Activated CD4-positive, CD25-positive, alpha-beta regulatory T cell treated with anti-CD3 and anti-CD28 coated beads, Interleukin-2, amount 50 U/mL, for 72 hours (primary cell): Measurements from ENCODE around the gene HAUS8.

Experiments used
- DNase-seq: peaks from one replicate; pipeline ENCODE4 v3.0.0; 2021

The HAUS8 gene

DNA sequence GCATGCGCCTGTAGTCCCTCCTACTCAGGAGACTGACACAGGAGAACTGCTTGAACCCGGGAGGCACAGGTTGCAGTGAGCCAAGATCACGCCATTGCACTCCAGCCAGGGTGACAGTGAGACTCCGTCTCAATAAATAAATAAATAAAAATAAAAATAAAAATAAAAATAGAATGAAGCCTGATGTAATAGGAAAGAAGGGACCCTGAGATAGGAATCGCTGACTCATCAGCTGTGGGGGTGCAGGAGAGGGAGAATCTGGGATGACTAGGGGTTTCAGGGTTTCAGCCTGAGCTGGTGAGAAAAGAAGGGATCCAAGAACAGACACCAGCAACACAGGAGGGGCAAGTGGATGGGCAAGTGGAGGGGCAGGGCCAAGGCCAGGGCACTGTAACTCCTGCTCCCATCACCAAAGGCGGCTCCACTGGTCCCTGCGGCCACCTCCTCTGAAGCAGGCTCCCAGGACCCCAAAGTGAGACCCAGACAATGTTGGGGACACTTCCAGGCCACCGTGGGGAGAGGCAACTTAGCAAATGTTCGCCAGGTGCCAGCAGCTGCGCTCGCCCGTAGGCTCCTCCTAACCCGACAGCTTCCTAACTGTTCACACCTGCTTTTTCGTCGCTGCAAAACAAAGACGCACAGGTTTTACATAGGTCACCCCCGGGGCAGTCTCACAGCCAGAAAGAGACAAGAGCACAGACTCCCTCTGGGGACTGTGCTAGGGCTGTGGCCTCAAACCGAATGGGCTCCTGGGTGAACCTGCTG, 1.2 kb downstream of the HAUS8 start:
- no peak for DNase-seq

DNA sequence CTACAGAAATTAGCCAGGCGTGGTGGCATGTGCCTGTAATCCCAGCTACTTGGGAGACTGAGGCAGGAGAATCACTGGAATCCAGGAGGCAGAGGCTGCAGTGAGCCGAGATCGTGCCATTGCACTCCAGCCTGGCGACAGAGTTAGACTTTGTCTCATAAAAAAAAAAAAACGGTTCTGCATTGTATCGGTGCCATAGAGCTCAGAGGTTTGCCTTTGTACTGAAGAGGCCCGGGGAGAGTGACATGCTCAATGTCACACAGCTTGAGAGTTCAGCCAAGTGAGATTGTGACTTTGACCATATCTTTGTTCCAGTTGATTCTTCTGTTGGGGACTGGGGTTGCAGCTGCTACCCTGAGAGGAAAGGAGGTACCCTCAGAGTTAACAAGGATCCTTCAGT, 4.3 kb downstream of the HAUS8 start:
- no peak for DNase-seq

DNA sequence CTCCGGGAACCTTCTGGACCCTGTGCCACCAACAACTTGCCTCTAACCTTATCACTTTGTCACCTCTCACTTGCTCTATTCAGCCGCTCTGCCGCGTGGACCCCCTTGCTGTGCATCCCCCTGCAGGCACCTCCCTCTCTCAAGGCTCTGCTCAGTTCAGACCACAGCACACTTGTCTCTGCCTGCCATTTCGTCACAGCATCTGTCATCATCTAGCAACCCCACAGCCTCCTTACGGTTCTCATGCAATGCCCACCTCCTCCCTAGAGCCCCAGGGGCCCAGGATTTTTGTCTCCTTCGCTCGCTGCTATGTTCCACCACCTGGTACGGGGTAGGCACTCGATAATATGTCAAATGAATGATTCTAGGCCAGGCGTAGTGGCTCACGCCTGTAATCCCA, 4.8 kb downstream of the HAUS8 start:
- no peak for DNase-seq

DNA sequence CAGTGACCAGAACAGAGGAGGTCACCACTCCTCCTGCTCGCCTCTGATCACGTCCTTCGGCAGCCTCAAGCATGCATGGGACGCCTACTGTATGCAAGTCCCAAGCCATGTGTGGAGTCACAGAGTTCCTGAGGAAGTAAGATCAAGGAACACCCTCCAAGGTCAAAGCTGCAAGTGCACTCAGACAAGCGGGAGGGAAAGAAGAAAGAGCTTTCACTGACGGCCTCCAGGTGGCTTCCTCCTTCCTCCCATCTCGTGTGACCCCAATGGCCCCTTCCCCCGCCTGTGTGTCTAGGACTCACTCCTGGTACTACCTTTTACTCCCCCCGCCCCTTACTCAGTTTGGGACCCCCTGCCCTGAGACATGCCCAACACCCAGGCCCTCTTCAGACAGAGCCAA, 6.1 kb downstream of the HAUS8 start:
- no peak for DNase-seq

DNA sequence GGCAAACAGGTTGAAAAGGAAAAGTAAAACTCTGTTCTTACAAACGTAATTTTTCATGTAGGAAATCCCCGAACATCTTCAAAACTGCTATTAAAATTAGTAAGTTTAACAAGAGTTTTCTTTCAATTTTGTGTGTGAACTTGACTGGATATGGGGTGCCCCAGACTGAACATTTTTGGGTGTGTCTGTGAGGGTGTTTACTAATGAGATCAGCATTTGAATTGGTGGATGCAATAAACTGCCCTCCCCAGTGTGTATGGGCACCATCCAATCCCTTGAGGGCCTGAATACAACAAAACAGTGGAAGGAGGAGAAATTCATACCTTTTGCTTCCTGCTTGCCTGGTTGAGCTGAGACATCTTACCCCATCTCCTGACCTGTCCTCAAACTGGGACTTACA, 11.8 kb downstream of the HAUS8 start:
- DNase-seq, result no peak

DNA sequence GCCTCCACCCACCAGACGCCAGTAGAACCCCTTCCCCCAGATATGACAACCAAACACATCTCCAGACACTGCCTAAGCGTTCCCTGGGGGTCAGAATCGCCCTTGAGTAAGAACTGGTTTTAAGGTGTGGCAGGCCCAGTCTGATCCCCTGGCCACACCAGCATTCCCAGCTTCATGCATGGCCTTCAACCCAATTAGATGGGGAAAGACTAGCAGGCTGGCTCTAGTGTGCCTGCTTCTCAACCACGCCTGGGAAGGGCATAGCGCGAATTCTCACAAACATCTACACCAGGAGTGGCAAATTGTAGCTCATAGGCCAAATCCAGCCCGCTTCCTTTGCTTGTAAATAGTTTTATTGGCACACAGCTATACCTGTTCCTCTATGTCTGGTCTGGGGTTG, 13.6 kb downstream of the HAUS8 start:
- no peak for DNase-seq

DNA sequence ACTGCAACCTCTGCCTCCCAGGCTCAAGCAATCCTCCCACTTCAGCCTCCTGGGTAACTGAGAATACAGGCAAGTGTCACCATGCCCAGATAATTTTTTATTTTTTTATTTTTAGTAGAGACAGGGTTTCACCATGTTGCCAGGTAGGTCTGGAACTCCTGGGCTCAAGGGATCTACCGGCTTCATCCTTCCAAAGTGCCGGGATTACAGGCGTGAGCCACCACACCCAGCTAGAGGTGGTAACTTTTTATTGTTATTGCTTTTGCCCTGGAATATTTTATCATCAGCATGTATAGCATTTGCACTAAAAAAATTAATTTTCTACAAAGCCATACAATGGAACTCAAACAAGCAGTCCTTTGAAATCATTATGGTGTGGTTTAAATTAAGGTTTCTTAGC, 14.0 kb downstream of the HAUS8 start:
- DNase-seq, result no peak

DNA sequence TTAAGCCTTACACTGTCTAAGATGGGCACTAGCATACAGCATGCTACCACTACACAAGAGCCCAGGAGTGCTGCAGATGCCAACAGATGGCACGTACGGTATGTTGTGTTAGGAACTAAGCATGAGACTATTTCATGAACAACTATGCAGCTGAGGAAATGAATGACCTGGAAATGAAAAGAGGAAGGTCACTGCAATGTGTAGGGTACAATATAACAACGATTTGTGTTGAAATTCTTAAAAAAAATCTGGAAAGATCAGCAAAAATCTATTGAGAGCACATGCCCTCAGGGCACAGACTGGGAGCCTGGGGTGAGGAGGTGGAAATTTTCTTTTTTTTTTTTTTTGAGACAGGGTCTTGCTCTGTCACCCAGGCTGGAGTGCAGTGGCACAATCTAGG, 14.4 kb downstream of the HAUS8 start:
- no peak for DNase-seq

DNA sequence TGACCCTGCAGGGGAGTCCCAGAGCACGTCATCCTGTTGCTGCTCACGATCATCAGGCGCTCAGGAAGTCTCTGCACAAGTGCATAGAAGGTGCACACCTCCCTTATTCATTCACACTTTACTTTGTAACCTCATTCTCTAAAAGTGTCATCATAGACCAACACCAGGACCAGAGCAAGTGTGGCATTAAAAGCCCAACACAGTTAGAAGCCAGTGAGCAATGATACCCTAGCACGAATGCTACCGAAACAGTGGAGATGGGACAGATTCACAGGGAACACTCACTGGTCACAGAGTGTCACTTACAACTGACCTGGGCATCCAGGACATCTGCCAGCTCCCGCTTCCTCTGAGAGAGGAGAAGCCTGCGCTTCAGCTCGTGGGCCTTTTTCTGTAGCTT, 17.0 kb downstream of the HAUS8 start:
- no peak for DNase-seq

DNA sequence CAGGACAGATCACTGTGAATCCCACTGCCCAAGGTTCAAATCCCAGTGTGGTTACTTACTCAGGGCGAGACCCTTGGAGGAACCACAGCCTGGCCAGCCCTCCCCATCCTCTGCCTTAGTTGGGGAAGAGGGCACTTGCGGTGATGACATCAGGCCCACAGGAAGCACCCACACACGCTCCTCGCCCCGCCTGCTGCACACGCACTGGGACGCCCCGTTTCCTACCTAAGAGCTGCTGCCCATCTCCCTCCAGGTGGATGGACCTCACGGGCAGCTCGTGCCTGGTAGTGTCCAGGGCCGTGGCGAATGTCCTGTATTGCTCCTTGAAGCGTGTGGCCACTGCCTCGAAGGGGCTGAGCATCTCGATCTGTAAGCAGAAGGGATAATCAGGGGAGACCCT, 19.6 kb downstream of the HAUS8 start:
- no peak for DNase-seq

DNA sequence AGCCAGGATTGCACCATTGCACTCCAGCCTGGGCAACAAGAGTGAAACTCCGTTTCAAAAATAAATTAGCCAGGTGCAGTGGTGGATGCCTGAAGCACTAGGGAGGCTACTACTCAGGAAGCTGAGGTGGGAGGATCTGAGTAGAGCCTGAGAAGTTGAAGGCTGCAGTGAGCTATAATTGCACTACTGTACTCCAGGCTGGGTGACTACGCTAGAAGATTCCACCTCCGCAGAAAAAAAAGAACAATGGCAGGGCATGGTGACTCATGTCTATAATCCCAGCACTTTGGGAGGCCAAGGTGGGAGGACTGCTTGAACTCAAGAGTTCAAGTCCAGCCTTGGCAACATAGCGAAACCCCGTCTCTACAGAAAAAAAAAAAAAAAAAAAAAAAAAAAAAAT, 20.5 kb downstream of the HAUS8 start:
- no peak for DNase-seq

DNA sequence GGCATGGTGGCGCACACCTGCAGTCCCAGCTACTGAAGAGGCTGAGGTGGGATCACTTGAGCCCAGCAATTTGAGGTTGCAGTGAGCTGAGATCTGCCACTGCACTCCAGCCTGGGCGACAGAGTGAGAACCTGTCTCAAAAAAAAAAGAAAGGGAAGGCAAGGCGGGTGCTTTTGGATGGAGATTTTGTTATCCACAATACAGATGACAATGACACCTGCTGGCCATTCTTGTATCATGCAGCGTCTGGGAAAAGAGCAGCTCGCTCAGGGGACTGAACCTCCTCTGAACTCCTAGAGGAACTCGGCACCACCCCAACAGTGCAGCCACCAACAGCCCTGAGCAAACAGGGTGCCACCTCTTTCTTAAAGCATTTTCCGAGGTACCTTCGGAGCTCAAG, 22.8 kb downstream of the HAUS8 start:
- DNase-seq, result no peak

DNA sequence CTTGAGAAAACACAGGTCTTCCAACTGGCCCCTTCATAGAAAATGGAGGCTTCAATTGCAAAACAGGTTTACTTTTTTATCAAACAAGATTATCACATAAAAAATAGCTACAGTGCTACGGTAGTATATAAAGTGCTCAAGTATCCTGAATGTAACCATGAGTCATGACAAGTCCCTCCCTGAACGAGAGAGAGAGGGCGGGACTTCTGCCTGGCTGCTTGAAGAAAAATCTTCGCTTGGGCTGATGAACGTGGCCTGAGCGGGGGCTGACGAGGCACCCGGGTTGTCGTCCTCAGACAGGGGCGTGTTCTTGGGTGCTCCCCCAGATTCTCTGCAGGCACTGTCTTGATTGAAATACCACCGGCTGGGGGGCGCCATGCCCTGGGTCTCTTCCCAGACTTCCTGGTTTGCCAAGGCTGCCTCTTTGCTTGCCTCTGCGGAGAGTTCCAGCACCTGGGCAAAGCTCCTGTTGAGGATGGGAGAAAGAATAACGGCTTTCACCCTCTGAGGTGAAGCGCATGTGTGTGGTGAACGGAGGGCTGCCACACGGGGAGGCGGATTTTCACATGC, 25.5 kb downstream of the HAUS8 start:
- no peak for DNase-seq

DNA sequence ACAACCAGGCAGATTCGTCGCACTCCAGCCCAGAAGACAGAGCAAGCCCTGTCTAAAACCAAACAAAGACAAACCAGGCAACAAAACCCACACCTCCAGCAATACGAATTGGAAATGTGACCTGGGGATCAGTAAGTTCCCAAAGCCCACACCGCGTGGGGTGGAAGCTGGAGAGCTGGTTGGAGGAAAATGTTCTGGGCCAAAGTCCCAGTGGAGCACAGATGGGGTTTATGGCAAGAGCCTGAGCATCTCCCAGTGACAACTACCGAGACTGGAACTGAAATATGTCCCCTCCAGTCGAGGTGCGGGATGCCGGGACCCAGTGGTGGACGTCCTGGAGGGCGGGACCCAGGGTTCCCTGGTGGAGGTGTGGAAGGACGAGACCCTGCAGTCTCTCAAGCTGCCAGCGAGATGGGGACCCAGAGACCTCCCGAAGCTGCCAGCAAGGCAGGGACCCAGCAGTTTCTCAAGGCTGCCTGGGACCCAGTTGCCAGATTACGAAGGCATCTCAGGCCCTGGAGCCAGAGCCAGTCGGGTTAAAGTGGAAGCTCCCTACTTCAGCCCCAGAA, 26.3 kb downstream of the HAUS8 start:
- no peak for DNase-seq

DNA sequence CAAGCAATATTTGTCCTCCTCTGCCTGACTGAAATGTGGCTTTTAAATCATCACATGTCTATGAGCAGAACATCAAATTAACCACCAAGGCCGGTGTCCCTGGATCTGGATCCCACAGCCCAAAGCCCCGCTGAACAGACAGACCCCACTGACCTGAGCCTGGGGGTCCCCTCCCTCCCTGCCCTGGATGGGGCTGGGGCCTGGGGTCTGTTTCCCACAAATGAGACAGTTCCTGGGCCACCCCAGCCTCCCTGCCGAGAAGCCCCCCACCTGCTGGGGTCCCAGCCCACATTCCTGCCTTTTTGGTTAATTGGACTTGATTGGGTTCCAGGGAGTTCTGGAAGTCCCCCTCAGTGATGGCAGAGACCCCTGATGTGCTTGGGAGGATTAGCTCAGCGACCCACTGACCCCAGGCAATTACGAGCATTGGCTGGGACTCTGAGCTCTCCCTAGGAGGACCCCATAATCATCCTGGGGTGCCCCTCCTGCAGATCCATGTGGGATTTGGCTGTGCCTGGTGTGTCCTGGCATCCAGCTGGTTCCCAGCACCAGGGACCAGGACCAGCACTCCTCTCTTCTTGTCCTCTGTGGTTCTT, 29.2 kb downstream of the HAUS8 start:
- no peak for DNase-seq

DNA sequence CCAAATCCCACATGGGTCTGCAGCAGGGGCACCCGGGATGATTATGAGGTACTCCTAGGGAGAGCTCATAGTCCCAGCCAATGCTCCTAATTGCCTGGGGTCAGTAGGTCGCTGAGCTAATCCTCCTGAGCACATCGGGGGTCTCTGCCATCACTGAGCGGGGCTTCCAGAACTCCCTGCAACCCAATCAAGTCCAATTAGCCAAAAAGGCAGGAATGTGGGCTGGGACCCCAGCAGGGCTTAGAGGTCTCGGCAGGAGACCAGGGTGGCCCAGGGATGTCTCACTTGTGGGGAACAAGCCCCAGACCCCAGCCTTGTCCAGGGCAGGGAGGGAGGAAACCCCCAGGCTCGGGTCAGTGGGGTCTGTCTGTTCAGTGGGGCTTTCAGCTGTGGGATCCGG, 31.5 kb downstream of the HAUS8 start:
- DNase-seq, result no peak

DNA sequence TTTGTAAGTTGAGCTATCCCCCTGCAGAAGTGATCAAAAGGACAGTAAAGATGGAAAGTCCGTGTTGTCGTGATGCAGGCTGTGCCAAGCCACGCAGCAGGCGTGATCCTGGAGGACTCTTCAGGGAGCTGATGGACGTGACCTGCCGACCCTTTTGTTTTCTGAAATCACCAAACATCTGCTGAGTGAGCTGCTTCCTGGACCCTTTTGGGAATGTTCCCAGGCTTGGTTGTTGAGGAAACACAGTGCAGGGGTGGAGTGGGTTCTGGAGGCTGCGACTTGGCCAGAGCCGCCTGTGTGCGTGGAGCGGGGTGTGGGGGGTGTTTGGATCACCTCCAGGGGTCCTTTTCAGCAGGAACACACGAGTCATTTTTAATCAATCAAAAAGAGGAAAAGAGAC, 33.3 kb downstream of the HAUS8 start:
- no peak for DNase-seq

DNA sequence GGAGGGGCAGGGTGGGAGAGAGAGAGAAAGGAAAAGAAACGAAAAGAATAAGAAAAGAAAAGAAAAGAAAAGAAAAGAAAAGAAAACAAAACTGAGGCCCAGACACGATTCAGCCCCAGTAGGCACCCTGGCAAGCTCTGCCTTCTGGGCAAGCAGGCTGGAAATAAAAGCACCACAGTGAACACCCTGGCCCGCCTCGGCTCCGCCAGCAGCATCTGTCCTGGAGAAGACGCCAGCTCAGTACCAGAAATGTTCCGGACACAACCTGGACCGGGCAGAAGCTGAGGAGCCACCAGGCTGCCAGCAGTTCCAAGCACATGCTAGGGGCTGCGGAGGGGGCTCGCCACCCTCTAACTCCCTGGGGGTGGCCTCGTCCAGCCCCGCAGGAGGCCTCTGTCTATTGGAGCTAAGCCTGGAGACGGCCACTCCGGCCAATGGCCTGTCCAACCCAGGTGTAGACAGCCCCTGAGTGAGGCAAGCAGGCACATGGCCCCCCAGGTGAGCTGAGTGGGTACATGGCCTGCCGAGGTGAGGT, 37.2 kb downstream of the HAUS8 start:
- no peak for DNase-seq

DNA sequence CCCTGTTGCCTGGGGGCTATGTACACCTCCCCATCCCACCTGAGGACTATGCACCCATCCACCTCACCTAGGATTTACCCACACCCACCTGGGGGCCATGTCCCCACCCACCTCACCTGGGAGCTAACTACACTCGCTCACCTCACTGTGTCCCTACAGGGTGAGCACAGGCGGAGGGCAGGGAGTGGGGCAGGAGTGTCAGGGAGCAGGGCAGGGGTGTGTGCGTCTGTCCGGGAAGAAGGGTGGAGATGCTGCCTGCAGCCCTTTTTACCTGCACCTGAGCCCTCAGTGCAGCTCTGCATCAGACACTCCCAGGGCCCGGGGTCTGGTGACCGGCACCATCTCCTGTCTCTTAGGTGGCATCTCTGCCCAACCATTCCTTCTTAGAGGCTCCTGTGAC, 38.1 kb downstream of the HAUS8 start:
- no peak for DNase-seq

DNA sequence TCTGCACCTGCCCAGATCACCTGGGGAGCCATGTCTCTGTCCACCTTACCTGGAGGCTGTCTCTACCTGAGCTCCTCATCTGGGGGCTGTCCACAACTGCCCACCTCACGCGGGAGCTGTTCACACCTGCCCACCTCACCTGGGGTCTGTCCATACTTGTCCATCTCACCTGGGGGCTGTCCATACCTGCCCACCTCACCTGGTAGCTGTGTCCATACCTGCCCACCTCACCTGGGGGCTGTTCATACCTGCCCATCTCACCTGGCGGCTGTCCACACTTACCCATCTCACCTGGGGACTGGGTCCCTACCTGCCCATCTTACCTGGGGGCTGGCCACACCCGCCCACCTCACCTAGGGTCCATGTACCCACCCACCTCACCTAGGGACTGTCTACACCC, 38.6 kb downstream of the HAUS8 start:
- DNase-seq, result no peak

DNA sequence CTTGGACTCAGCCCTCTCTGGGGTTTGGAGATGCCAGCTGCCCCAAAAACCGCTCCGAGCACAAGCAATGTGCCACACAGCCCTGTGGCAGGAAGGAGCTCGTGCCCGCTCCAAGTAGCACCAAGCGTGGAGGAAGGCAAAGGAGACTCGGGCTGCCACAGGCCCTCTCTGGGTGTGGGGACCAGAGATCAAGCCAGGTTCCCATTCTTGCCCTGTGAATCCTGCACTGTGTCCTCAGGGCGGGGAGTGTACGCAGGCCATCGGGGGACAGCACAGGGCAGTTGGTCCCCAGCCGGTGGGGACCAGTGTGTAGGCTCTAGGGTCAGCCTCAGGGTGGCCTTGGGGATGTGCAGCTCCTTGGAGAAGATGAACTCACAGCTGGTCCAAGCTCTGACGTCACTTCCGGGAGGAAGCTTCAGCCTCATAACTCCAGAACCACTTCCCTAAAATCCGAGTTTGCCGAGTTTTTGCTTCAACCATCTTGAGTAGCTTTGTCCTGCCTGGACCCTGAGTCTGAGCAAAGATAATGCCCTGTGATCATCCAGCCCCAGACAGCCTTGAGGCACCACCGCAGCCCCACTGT, 39.3 kb downstream of the HAUS8 start:
- no peak for DNase-seq

DNA sequence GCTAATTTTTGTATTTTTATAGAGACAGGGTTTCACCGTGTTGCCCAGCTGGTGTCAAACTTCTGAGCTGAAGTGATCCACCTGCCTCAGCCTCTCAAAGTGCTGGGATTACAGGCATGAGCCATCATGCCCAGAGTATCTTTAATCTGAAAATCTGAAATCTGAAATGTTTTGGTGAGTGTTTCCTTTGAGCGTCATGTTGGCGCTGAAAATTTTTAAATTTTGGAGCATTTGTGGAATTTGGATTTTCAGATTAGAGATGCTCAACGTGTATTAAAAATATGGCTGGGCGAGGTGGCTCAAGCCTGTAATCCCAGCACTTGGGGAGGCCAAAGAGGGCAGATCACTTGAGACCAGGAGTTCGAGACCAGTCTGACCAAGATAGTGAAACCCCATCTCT, 43.5 kb downstream of the HAUS8 start:
- DNase-seq, result no peak

DNA sequence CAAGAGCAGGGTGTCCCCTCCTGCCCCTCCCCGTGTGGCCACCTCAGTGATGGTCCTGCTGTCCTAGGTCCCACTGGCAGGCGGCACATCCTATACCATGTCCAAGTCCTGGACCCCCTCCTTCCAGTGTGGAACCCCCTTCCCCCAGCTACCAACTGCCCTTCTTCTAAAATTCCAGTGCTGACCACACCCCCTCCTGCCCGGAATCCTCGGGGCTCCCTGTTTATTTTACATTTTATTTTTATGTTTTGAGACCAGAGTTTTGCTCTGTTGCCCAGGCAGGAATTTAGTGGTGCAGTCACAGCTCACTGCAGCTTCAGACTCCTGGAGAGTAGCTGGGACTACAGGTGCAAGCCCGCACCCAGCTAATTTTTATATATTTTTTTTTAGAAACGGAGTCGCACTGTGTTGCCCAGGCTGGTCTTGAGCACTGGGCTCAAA, 47.7 kb downstream of the HAUS8 start:
- no peak for DNase-seq
